Measurements from ENCODE around the gene ZNF280B.

DNA sequence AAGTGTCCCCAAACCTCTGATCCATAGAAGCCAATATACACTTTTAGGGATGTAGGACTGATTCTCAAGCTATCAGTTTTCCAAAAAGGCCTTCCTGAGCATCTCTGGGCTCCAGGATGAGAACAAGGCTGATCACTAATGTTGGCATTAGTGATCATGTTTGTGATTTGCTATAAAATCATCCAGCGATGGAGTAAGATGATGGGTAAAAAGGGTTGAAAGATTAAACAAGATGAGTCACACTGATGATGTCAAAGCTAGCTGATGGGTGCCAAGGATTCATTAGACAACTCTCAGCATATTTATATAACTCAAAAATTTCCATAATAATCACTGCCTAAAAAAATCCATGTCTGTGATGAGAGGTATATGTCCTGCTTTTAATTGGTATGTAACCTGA lies 42.8 kb downstream of the ZNF280B start:
- TF ChIP-seq, protein P1, sequence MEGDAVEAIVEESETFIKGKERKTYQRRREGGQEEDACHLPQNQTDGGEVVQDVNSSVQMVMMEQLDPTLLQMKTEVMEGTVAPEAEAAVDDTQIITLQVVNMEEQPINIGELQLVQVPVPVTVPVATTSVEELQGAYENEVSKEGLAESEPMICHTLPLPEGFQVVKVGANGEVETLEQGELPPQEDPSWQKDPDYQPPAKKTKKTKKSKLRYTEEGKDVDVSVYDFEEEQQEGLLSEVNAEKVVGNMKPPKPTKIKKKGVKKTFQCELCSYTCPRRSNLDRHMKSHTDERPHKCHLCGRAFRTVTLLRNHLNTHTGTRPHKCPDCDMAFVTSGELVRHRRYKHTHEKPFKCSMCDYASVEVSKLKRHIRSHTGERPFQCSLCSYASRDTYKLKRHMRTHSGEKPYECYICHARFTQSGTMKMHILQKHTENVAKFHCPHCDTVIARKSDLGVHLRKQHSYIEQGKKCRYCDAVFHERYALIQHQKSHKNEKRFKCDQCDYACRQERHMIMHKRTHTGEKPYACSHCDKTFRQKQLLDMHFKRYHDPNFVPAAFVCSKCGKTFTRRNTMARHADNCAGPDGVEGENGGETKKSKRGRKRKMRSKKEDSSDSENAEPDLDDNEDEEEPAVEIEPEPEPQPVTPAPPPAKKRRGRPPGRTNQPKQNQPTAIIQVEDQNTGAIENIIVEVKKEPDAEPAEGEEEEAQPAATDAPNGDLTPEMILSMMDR (IDR thresholded peaks at IDR 0.05; ENCODE audit: extremely low read depth in 1 of 2, insufficient read depth in 1 of 2, low read depth in 1 of 2, low read length in 2 of 2) = no peak
- no peak for TF ChIP-seq FOS (IDR thresholded peaks at IDR 0.05; ENCODE audit: borderline replicate concordance, insufficient read depth, low read length)
- no peak for TF ChIP-seq POLR2A (IDR thresholded peaks at IDR 0.05; ENCODE audit: low read depth, low read length)
- TF ChIP-seq, protein P2, sequence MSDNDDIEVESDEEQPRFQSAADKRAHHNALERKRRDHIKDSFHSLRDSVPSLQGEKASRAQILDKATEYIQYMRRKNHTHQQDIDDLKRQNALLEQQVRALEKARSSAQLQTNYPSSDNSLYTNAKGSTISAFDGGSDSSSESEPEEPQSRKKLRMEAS (IDR thresholded peaks at IDR 0.05; ENCODE audit: insufficient read depth, insufficient read length) = no peak
- TF ChIP-seq GATA2 (IDR thresholded peaks at IDR 0.05; ENCODE audit: insufficient read depth, insufficient read length, low read depth, low read length) = no peak
